CD4-positive, alpha-beta T cell treated with Interleukin-1 beta for 1 hour (primary cell): ENCODE data around the gene TCF4.

ENCODE experiments used
- DNase-seq, 2 donors: peaks; one replicate each; pipeline ENCODE4 v3.0.0-alpha.2; 2020 to 2022

TCF4 gene

DNA sequence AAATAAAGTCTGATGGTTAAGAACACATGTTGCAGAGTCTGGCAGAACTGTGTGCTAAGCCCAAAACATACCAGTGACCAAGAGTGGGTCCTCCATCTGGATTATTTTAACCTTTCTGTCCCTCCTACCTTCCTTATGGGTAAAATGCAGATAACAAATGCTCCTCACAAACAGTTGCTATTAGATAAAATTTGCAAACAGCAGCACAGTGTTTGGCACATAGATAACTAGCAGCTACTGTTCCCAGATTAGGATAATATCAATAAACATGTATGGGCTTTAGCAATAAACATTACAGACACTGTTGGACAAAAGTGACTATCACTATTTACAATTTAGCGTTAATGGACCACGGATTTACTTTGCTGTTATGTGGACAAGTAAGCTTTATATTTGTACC, 154.9 kb downstream of the TCF4 start:
- DNase-seq, result no peak

DNA sequence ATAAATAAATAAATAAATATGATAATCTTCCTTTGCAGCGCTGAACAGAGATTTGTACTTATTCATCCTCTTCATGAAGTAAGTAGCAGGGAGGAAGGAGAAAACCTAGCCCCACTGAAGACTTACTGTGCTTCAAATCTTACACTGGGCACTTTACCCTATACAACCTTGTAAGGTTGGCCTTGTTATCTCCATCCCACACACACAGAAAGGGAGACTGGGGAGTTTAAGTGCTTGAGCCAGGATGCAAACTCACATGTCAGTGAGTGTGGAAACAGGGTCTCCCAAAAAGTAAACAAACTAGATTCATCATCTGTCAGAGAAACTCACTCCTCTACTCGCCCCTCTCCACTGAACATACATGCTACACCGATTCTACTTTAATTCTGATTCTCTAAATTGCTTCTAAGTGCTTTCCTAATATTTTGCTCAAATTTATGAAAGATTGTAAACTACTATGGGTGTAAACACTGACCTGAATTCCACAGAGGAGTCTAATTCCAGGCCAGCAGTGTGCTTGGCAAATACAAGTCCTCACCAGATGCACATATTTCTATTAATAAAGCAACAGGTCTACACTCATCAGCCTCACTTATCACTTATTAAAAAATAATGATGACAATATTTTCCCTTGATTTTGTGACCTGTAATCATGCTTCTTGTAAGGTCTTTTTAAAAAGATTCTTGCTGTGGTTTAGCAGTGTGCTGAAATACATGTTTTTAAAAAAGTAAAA, 155.5 kb downstream of the TCF4 start:
- DNase-seq, result no peak

DNA sequence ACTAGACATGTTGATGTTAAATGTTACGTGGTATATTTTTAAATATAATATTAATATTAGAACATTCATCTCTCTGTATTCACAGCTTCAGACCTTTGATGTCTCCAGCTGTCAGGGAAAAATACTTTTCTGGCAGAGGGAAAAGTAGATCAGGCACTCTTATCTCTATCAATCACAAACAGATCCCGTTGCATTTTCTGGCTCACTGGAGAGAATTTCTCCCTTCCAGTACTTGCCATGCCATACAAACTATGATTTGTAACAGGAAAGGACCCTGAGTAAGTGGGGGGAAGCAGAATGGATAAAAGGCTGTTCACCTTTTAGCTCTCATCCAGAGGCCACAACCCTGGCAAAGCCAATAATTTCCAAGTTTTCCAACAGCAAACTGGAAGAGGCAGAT, 158.0 kb downstream of the TCF4 start:
- DNase-seq, result no peak

DNA sequence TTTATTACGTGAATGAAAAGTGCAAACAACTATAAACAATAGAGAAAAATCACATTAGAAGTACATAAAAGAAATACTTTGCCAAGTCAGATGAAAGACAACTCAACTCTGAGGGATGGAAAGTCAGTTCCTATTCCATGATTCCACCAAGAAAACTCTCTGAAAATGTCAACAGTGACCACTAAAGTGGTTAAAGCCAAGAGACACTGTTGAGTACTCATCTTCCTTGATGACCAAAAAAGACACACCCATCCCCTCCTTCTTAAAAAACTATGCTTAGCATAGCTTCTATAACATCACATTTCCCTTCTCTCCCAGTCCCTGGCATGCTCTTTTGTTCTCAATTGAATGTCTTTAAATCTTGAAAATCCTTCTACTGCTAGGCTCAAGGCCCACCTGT, 160.0 kb downstream of the TCF4 start:
- no peak for DNase-seq

DNA sequence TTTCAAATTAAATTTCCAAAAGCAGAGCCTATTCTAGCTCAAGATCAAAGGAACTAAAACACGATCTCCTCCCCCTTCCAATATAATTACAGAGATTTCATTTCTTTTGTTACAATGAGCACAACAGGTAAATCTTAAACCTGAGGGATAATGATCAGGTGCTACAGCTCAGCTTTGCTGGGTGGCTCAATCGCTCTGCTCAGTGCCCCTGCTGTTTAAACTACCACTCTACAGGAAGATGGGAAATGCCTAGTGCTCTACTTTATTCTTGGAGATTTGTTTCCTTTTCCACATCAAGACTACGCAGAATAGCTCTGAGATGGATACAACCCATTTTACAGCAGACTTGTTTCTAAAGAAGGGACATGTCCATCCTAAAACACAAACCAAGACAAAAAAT, 162.3 kb downstream of the TCF4 start:
- no peak for DNase-seq

DNA sequence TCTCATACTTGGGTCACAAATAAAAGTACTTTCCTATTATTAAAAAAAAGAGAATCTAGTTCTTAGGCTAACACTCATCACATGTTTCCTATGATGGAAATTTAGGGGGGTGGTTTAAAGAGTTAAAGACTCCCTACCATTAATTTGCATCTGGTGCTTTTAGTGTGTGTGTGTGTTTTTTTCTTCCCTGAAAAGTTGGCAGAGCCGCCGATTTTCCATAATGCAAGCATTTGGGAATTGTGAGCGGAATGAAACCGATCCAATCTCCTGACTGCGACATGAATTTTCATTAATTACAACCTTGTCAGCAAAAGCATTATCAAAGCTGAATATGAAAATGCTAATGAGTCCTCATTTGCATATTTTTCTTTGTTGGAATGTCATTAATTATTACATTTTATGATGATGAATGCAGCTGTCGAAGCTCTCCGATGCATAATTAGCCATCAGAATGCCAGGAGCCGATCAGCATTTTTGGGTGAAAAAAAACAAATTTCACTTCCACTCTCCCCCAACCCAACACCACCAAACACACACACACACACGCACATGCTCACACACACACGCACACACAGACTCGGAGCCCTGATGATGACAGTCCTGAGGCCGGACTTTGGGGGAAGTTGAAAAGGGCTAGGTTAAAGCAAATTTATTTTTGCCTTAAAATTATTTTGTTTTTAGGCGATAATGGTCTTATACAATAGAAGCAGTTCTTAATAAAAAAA, 165.4 kb downstream of the TCF4 start:
- peak in 1 of 2 donors; percentile 34 for DNase-seq

GRCh38 chr18:55421615-55422419, 166.2 kb downstream of the TCF4 start:
- no peak for DNase-seq

GRCh38 chr18:55421308-55421614, 166.7 kb downstream of the TCF4 start:
- DNase-seq, result no peak

DNA sequence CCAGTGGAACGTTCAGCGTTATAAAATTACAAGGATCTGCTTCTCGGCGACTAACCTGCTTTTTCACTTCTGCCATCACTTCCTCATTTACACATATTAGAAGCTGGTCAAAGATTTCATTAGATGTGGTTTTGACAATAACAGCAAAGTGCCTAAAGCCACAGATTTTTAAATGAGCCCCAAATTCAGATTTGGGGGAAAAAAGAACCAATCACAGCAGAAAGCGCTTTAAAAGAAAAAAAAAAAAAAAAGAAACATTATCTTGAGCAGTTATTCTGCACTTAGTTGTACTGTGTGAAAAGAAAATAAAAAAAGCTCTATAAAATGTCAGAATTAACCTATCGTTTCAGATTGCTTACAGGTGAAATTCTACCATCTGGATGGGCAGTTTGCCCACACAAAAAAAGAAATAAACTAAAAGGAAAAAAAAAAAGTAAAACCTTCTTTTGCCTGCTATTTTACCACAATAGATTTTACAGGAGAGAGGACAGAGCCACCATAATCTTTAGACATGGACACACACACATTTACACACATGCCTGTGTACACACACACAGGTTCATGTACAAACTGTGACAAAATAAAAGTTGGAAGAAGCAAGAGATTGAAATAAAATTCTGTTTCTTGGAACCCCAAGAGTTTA, 167.2 kb downstream of the TCF4 start:
- DNase-seq, result no peak

- DNase-seq, result no peak
Observed at GRCh38 chr18:55419947-55420664, 167.9 kb downstream of the TCF4 start.

DNA sequence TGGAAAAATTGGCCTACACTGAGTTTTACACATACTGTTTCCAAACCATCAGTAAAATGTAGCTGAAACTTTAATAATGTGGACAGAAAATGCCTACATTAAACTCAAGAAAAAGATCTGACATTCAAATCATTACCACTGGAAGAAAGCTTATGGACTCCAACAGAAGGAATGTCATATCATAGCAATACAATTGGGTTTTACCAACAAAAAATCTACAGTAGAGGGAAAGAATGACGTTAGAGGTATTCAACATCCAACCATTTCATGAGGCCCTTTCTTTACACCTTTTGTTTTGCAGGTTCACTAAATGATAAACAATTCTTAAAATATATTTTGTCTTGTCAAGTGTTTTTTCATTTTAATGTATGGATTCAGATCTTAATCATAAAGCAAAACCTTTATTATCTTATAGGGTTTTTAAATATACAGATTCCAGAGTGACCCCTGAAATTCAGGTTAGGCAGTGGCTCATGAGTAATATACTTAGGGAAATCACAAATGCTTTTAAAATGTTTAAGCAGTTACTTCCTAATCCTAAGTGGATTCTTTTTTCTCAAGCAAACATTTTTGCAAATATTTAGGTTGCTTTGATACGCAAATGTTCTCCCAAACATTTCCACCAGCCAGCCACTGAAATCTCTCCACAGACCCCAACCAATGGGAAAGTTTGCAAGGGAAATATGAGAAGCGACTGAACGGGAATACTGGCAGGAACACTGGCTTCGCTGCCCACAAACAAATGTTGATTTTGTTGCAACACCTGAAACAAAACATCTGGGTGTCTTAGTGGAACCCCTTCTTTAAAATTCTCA, 168.7 kb downstream of the TCF4 start:
- DNase-seq, result no peak

GRCh38 chr18:55418439-55418838, 169.6 kb downstream of the TCF4 start:
- no peak for DNase-seq

- DNase-seq, result no peak
Observed at GRCh38 chr18:55416791-55417190, 171.2 kb downstream of the TCF4 start.

DNA sequence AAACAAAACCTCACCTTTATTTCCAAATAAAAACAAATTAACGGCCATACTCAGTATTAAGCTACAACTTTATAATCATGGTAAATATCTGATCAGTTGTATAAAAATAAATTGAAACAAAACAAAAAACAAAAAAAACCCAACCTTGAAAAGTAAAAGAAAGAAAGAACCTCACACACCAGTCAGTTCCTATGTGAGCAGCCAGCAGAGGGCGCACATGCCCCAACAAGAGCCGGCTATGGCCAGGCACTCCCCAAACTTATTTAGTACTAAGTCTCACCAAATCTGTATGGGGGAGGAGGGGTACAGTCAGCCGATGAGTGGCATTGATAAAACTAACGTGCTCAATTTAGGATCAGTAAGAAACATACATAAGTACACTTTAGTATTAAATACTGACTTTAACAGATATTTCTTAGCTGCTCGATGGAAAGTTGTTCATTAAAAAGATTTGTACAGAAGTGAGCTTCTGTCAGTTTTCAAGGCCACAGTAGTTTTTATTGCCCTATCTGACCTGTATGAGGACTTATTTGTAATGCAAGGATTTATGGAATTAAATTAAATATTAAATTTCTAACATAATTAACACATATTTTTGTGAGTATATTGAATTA, 172.6 kb downstream of the TCF4 start:
- peak; percentile 52 to 75 for DNase-seq

DNA sequence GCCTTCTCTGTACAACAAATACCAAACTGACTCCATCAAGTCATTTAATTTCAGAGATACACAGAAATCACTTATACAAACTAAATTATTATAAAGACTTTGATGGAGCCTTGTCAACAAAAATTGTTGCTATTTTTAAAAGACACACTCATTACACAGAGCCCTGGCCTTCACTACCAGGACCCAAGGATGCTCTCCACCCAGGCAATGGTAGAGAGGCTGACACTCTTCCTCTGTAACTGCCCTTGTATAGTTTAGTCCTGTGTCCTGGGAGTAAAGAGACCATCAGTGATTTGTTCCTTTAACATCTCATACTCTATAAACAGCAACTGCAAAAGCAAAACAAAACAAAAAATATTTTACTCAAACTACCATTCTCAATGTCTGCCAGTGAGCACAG, 173.5 kb downstream of the TCF4 start:
- DNase-seq, result no peak

- no peak for DNase-seq
Observed at GRCh38 chr18:55413474-55413873, 174.5 kb downstream of the TCF4 start.

DNA sequence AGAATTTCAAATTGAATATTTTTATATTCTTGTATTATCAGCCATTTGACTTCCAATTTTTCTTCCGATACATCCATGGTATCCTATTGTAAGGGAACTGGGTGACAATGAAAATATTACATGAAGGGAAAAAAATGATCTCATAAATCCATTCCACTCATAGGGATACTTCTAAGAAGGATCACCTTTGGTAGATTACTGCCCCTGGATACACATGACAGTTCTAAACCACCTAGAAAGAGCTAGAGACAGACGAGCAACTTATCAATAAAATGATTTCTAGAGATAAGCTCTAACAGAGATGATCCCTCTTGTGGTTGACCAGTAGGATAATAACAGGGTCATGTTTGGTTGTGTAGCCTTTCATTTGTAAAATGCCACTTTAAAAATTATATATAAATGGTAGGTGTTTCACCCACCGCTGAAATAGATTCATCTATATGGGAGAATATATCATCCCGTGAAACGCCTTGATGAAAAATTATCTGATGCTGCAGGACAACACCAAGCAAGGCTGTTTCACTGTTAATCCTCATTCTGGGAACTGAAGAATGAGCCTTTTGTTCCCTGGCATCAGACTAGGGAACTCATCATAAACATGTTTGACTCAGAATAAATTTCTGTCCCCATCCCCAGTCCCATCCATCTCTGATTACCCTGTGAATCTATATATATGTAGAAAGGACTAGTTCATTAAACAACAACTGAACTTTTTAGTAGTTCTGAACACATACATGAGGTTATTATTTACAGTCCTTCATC, 180.0 kb downstream of the TCF4 start:
- DNase-seq, result no peak

- no peak for DNase-seq
Observed at GRCh38 chr18:55407191-55407590, 180.8 kb downstream of the TCF4 start.

DNA sequence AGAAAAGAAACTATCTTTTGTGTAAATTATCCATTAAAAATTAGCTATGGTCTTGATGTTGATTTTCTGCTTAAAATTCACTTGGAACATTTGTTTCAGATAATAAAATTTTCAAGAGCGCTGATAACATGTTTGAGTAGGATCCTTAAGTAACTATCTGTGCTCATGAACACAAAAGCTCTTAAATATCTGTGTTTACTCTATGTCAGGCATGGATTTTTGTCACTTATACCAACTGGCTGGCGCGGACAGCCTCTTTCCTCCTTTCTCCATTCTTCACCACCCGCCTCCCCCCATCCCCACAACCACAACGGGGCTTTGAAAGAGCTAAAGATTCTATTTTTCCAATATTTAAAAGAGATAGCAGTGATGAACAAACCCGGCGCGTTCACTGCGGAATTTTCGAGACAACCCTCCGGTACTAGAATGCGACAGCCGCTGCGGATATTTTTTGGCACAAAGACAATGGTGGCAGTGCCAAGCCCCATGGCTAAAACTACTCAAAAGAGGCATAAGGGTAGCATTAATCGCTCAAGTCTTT, 181.5 kb downstream of the TCF4 start:
- no peak for DNase-seq

DNA sequence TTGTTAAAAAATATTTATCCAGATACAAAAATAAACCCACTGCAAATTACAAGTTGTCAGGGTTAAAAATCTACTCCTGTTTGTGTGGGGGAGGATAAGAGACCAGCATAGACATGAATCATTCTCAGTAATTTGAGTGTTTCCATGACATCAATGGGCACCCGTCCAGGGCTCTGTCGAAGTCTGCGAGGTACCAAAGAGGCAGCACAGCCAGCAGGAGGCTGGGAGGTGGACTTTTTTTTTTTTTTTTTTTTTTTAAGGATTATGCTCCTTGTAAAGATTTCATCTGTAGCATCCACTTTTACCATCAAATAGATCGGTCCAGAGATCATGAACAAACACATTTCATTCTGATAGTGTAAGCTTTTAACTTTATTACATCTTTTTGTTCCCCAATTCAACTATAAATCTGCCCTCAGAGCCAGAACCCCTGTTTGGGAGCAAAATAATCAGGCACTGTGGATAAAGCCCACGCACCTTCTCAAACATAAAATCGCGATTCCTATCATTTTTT, 182.0 kb downstream of the TCF4 start:
- DNase-seq, result no peak
